HG02973 (cell line): Measurements from ENCODE around the gene LIPC.

ENCODE experiments used
- ATAC-seq: cut with Tn5 transposase; IDR thresholded peaks from one replicate; pipeline ENCODE4 v1.9.1; 2021; ENCODE audit warnings: moderate library complexity; ENCODE audit not compliant: unreplicated experiment

LIPC gene

GRCh38 chr15:58549013-58549784 lies 117.4 kb downstream of the LIPC start:
- ATAC-seq, result no peak

GRCh38 chr15:58549785-58550074 lies 117.9 kb downstream of the LIPC start:
- ATAC-seq, result no peak

- ATAC-seq, result no peak
Observed at GRCh38 chr15:58551084-58551763, 119.4 kb downstream of the LIPC start.

- ATAC-seq, result no peak
Observed at GRCh38 chr15:58551764-58552504, 120.1 kb downstream of the LIPC start.

GRCh38 chr15:58552505-58553364 lies 120.9 kb downstream of the LIPC start:
- ATAC-seq, result no peak

GRCh38 chr15:58553365-58553918 lies 121.7 kb downstream of the LIPC start:
- ATAC-seq, result no peak

- no peak for ATAC-seq
Observed at GRCh38 chr15:58554758-58555157, 123.0 kb downstream of the LIPC start.

GRCh38 chr15:58555162-58556027 lies 123.6 kb downstream of the LIPC start:
- ATAC-seq, result no peak

- ATAC-seq, result no peak
Observed at GRCh38 chr15:58556028-58556361, 124.2 kb downstream of the LIPC start.

- no peak for ATAC-seq
Observed at GRCh38 chr15:58556541-58556940, 124.8 kb downstream of the LIPC start.

- no peak for ATAC-seq
Observed at GRCh38 chr15:58558777-58559176, 127.0 kb downstream of the LIPC start.

GRCh38 chr15:58559904-58560588 lies 128.3 kb downstream of the LIPC start:
- ATAC-seq, result no peak

GRCh38 chr15:58561321-58561720 lies 129.5 kb downstream of the LIPC start:
- no peak for ATAC-seq

- no peak for ATAC-seq
Observed at GRCh38 chr15:58562135-58562534, 130.3 kb downstream of the LIPC start.

- ATAC-seq, result no peak
Observed at GRCh38 chr15:58564981-58565380, 133.2 kb downstream of the LIPC start.

- ATAC-seq, result no peak
Observed at GRCh38 chr15:58565619-58566018, 133.8 kb downstream of the LIPC start.

- ATAC-seq, result no peak
Observed at GRCh38 chr15:58566029-58566428, 134.2 kb downstream of the LIPC start.

- no peak for ATAC-seq
Observed at GRCh38 chr15:58568157-58568571, 136.4 kb downstream of the LIPC start.

- ATAC-seq, result no peak
Observed at GRCh38 chr15:58569455-58569854, 137.7 kb downstream of the LIPC start.
